HepG2 (cell line): ENCODE results near the gene MND1. TPM values are rescaled to one million over a fixed set of nuclear protein-coding genes. Genes with fewer than 3 reads are reported as not detected.
A peak's percentile ranks its signal among the peaks of the same experiment; 100 is the strongest.

ENCODE experiments used
- DNMT1 ChIP-seq: sonication (generic); formaldehyde crosslinking; IDR thresholded peaks from 2 replicates; pipeline ENCODE4 v1.5.1; 2020; ENCODE audit warnings: mild to moderate bottlenecking, missing genetic modification reagents
- EEA1 ChIP-seq: sonication (generic); formaldehyde crosslinking; IDR thresholded peaks from 2 replicates; pipeline ENCODE4 v1.5.1; 2020; ENCODE audit warnings: mild to moderate bottlenecking, missing genetic modification reagents, borderline replicate concordance
- ERF ChIP-seq: IDR thresholded peaks from 2 replicates; pipeline ENCODE4 v1.6.1; 2018; ENCODE audit warnings: missing biosample characterization, missing genetic modification reagents
- FOSL2 ChIP-seq: sonication (generic); formaldehyde crosslinking; IDR thresholded peaks from 2 replicates; pipeline ENCODE4 v1.4.0; 2020; ENCODE audit warnings: missing genetic modification reagents
- FOXP4 ChIP-seq: sonication (generic); formaldehyde crosslinking; IDR thresholded peaks from 2 replicates; pipeline ENCODE4 v1.4.0; 2020; ENCODE audit warnings: missing genetic modification reagents
- HDAC2 ChIP-seq: sonication (generic); formaldehyde crosslinking; IDR thresholded peaks from 2 replicates; pipeline ENCODE4 v1.4.0; 2020; ENCODE audit warnings: missing genetic modification reagents
- MYC ChIP-seq: sonication (generic); formaldehyde crosslinking; IDR thresholded peaks from 2 replicates; pipeline ENCODE4 v1.9.0; 2021; ENCODE audit warnings: missing genetic modification reagents, borderline replicate concordance
- NFKB2 ChIP-seq: sonication (generic); formaldehyde crosslinking; IDR thresholded peaks from 2 replicates; pipeline ENCODE4 v1.4.0; 2020; ENCODE audit warnings: missing genetic modification reagents, borderline replicate concordance
- RNF2 ChIP-seq: fragments of 450-650 bp; conservative IDR thresholded peaks from 2 replicates; pipeline ENCODE4 v1.6.1; 2016; ENCODE audit warnings: low read depth
- SALL1 ChIP-seq: sonication (generic); formaldehyde crosslinking; IDR thresholded peaks from 2 replicates; pipeline ENCODE4 v1.8.0; 2022; ENCODE audit warnings: mild to moderate bottlenecking, missing genetic modification reagents
- STAT5B ChIP-seq: sonication (generic); formaldehyde crosslinking; IDR thresholded peaks from 2 replicates; pipeline ENCODE4 v1.4.0; 2020; ENCODE audit warnings: missing genetic modification reagents
- ZFP41 ChIP-seq: sonication (generic); formaldehyde crosslinking; IDR thresholded peaks from 2 replicates; pipeline ENCODE4 v1.4.0; 2020; ENCODE audit warnings: mild to moderate bottlenecking, missing genetic modification reagents, borderline replicate concordance
- ZNF30 ChIP-seq: sonication (generic); formaldehyde crosslinking; IDR thresholded peaks from 2 replicates; pipeline ENCODE4 v1.5.0; 2020; ENCODE audit warnings: mild to moderate bottlenecking, missing genetic modification reagents
- ZNF546 ChIP-seq: sonication (generic); formaldehyde crosslinking; conservative IDR thresholded peaks from 2 replicates; pipeline ENCODE4 v1.8.1; 2023; ENCODE audit warnings: mild to moderate bottlenecking, missing genetic modification reagents
- ZNF570 ChIP-seq: sonication (generic); formaldehyde crosslinking; IDR thresholded peaks from 2 replicates; pipeline ENCODE4 v1.4.0; 2020; ENCODE audit warnings: mild to moderate bottlenecking, missing genetic modification reagents, borderline replicate concordance
- ZNF839 ChIP-seq: sonication (generic); formaldehyde crosslinking; IDR thresholded peaks from 2 replicates; pipeline ENCODE4 v1.4.0; 2020; ENCODE audit warnings: missing genetic modification reagents, mild to moderate bottlenecking, borderline replicate concordance
- polyA plus RNA-seq, 8 experiments: library from polyadenylated mRNA; depleted of rRNA in 3 of 8; stranded (reverse) in 7 of 8; unstranded in 1 of 8; fragments of >200 nt; fragmentation: Illumina TruSeq in 4 of 8; extraction: Trizol in 4 of 8; gene quantifications; 2 replicates each; pipeline versions ENCODE4 v1.2.1 to v1.2.3, GENCODE V29; 2011 to 2016; ENCODE audit warnings: low read depth in 4 of 8, missing spikeins in 1 of 8, mixed read lengths in 1 of 8; ENCODE audit not compliant: insufficient read depth in 1 of 8
- total RNA-seq, 5 experiments: library from RNA; depleted of rRNA; stranded (reverse); fragments of >200 nt; fragmentation: Illumina TruSeq; extraction: Trizol; gene quantifications; 2 replicates each; pipeline ENCODE4 v1.2.3, GENCODE V29; 2016; ENCODE audit warnings: low read depth in 1 of 5
- TF ChIP-seq, protein P1 (sequence below), 2 experiments: sonication (generic) in 1 of 2; formaldehyde crosslinking in 1 of 2; IDR thresholded peaks; 2 replicates each; pipeline versions ENCODE4 v1.4.0 to v1.6.1; 2016 to 2020; ENCODE audit warnings: borderline replicate concordance in 1 of 2, low read depth in 1 of 2, mild to moderate bottlenecking in 1 of 2, missing genetic modification reagents in 1 of 2
- TF ChIP-seq, protein P2 (sequence below): sonication (generic); formaldehyde crosslinking; IDR thresholded peaks from 2 replicates; pipeline ENCODE4 v1.8.0; 2022; ENCODE audit warnings: missing genetic modification reagents, mild to moderate bottlenecking, borderline replicate concordance
- TF ChIP-seq, protein P3 (sequence below): sonication (generic); formaldehyde crosslinking; IDR thresholded peaks from 2 replicates; pipeline ENCODE4 v1.5.0; 2020; ENCODE audit warnings: mild to moderate bottlenecking, missing genetic modification reagents

The MND1 gene
- total and polyA plus RNA-seq, 2 of the 13 experiments (the other 11 are each of a cell fraction or from before 2014, with no cell fraction given), result 4.8 to 30.7 TPM

GRCh38 chr4:153344131-153345011, at the start of gene MND1 (continued):
- TF ChIP-seq, protein P1, sequence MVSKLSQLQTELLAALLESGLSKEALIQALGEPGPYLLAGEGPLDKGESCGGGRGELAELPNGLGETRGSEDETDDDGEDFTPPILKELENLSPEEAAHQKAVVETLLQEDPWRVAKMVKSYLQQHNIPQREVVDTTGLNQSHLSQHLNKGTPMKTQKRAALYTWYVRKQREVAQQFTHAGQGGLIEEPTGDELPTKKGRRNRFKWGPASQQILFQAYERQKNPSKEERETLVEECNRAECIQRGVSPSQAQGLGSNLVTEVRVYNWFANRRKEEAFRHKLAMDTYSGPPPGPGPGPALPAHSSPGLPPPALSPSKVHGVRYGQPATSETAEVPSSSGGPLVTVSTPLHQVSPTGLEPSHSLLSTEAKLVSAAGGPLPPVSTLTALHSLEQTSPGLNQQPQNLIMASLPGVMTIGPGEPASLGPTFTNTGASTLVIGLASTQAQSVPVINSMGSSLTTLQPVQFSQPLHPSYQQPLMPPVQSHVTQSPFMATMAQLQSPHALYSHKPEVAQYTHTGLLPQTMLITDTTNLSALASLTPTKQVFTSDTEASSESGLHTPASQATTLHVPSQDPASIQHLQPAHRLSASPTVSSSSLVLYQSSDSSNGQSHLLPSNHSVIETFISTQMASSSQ (IDR thresholded peaks at IDR 0.05; ENCODE audit: low read depth), result no peak
- TF ChIP-seq, protein P1 (CRISPR knock-in tag; IDR thresholded peaks at IDR 0.05; ENCODE audit: borderline replicate concordance), result peak; percentile 47; the same call in 1 of the 2 replicates
- TF ChIP-seq FOXP4 (CRISPR knock-in tag), result peak; percentile 37; the same call in 1 of the 2 replicates
- peak; percentile 79; the same call in 1 of the 2 replicates for TF ChIP-seq DNMT1 (CRISPR knock-in tag)
- TF ChIP-seq ZNF839, result 0 out of 2 replicates have a peak, but pooled peaks have one; percentile 47
- peak; percentile 92 for TF ChIP-seq EEA1
- TF ChIP-seq ZNF546 (CRISPR knock-in tag), result peak; percentile 80; the same call in 1 of the 2 replicates
- peak; percentile 84; the same call in 1 of the 2 replicates for TF ChIP-seq NFKB2 (CRISPR knock-in tag)
- TF ChIP-seq, protein P2, sequence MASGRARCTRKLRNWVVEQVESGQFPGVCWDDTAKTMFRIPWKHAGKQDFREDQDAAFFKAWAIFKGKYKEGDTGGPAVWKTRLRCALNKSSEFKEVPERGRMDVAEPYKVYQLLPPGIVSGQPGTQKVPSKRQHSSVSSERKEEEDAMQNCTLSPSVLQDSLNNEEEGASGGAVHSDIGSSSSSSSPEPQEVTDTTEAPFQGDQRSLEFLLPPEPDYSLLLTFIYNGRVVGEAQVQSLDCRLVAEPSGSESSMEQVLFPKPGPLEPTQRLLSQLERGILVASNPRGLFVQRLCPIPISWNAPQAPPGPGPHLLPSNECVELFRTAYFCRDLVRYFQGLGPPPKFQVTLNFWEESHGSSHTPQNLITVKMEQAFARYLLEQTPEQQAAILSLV (CRISPR knock-in tag), result peak; percentile 88; the same call in 1 of the 2 replicates
- TF ChIP-seq, protein P3, sequence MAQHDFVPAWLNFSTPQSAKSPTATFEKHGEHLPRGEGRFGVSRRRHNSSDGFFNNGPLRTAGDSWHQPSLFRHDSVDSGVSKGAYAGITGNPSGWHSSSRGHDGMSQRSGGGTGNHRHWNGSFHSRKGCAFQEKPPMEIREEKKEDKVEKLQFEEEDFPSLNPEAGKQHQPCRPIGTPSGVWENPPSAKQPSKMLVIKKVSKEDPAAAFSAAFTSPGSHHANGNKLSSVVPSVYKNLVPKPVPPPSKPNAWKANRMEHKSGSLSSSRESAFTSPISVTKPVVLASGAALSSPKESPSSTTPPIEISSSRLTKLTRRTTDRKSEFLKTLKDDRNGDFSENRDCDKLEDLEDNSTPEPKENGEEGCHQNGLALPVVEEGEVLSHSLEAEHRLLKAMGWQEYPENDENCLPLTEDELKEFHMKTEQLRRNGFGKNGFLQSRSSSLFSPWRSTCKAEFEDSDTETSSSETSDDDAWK (CRISPR knock-in tag), result no peak
- no peak for TF ChIP-seq STAT5B (CRISPR knock-in tag)
- 0 out of 2 replicates have a peak, but pooled peaks have one; percentile 14 for TF ChIP-seq FOSL2 (CRISPR knock-in tag)
- TF ChIP-seq ZNF30 (CRISPR knock-in tag), result no peak
- TF ChIP-seq MYC, result peak; percentile 79
- no peak for TF ChIP-seq RNF2
- peak; percentile 80 for TF ChIP-seq ZNF570 (CRISPR knock-in tag)
- no peak for TF ChIP-seq ZFP41 (CRISPR knock-in tag)
- TF ChIP-seq SALL1, result peak; percentile 78
- TF ChIP-seq ERF (CRISPR knock-in tag), result peak; percentile 70
- TF ChIP-seq HDAC2 (CRISPR knock-in tag), result peak; percentile 56; the same call in 1 of the 2 replicates
